ENCODE results near the gene C2CD5. TPM values are rescaled to one million over a fixed set of nuclear protein-coding genes. Genes with fewer than 3 reads are reported as not detected.

Gene C2CD5
- total and polyA plus RNA-seq, 2 donors from 2014 or later: 19.4 to 48.4 TPM

- Histone ChIP-seq H3K36me3 (ENCODE audit: control insufficient read depth in 2 of 3, insufficient read depth in 3 of 3, low read length in 3 of 3) (peaks cover 0 to 16% (median 7%) of the 10 kb centered on the region in 3 donors), H3K4me3 (ENCODE audit: low read length in 3 of 3) (no peak overlapping the region), H3K27me3 (ENCODE audit: control insufficient read depth, insufficient read depth, low read length) (no peaks in the 10 kb centered on the region), H3K9ac (ENCODE audit: low read length in 3 of 3) (no peak overlapping the region), H3K9me3 (ENCODE audit: control insufficient read depth in 2 of 3, insufficient read depth in 1 of 3, low read length in 3 of 3) (no peaks in the 10 kb centered on the region), H3K27ac (ENCODE audit: low read depth in 2 of 2, low read length in 2 of 2) (no peak overlapping the region), H3K4me1 (ENCODE audit: control insufficient read depth in 2 of 3, insufficient read depth in 2 of 3, low read depth in 1 of 3, low read length in 3 of 3) (no peaks in the 10 kb centered on the region)
- no peak for TF ChIP-seq CTCF (IDR thresholded peaks at IDR 0.05; ENCODE audit: borderline replicate concordance, extremely low read depth, insufficient read depth)
- no peak for FAIRE-seq
- DNase-seq: no peak
- intact Hi-C loops (cut with DNase I): no loop called here
Observed at GRCh38 chr12:22467190-22467589, 77.2 kb downstream of the C2CD5 start.

- DNase-seq (no peak), FAIRE-seq (no peak)
- intact Hi-C loops (cut with DNase I): no loop called here
- Histone ChIP-seq H3K9ac (ENCODE audit: low read length in 3 of 3) (no peak overlapping the region), H3K36me3 (ENCODE audit: control insufficient read depth in 2 of 3, insufficient read depth in 3 of 3, low read length in 3 of 3) (peaks cover 0 to 5% (median 0%) of the 10 kb centered on the region in 3 donors), H3K4me1 (ENCODE audit: control insufficient read depth in 2 of 3, insufficient read depth in 2 of 3, low read depth in 1 of 3, low read length in 3 of 3) (no peaks in the 10 kb centered on the region), H3K27ac (ENCODE audit: low read depth in 2 of 2, low read length in 2 of 2) (no peak overlapping the region), H3K27me3 (ENCODE audit: control insufficient read depth, insufficient read depth, low read length) (no peaks in the 10 kb centered on the region), H3K4me3 (ENCODE audit: low read length in 3 of 3) (no peak overlapping the region), H3K9me3 (ENCODE audit: control insufficient read depth in 2 of 3, insufficient read depth in 1 of 3, low read length in 3 of 3) (no peaks in the 10 kb centered on the region)
- no peak for TF ChIP-seq CTCF (IDR thresholded peaks at IDR 0.05; ENCODE audit: borderline replicate concordance, extremely low read depth, insufficient read depth)
Observed at GRCh38 chr12:22463306-22463705, 81.0 kb downstream of the C2CD5 start.

GRCh38 chr12:22461786-22462185 is 82.6 kb downstream of the C2CD5 start:
- Histone ChIP-seq H3K4me3 (ENCODE audit: low read length in 3 of 3) (no peak overlapping the region), H3K27me3 (ENCODE audit: control insufficient read depth, insufficient read depth, low read length) (no peaks in the 10 kb centered on the region), H3K4me1 (ENCODE audit: control insufficient read depth in 2 of 3, insufficient read depth in 2 of 3, low read depth in 1 of 3, low read length in 3 of 3) (no peaks in the 10 kb centered on the region), H3K9ac (ENCODE audit: low read length in 3 of 3) (no peak overlapping the region), H3K36me3 (ENCODE audit: control insufficient read depth in 2 of 3, insufficient read depth in 3 of 3, low read length in 3 of 3) (peaks cover 0 to 4% (median 0%) of the 10 kb centered on the region in 3 donors), H3K27ac (ENCODE audit: low read depth in 2 of 2, low read length in 2 of 2) (no peak overlapping the region), H3K9me3 (ENCODE audit: control insufficient read depth in 2 of 3, insufficient read depth in 1 of 3, low read length in 3 of 3) (no peaks in the 10 kb centered on the region)
- DNase-seq: no peak
- intact Hi-C loops (cut with DNase I): no loop called here
- FAIRE-seq: no peak
- no peak for TF ChIP-seq CTCF (IDR thresholded peaks at IDR 0.05; ENCODE audit: borderline replicate concordance, extremely low read depth, insufficient read depth)

All from kidney (tissue), 14 donors.